CD4-positive, alpha-beta T cell treated with Interleukin-4 for 4 hours (primary cell): ENCODE results near the gene SPINK9.
"Not testable (repeated sequence)": the region's sequence is repeated elsewhere in the genome, so short reads cannot be mapped to it uniquely, and the experiment has no call there.

ENCODE experiments used
- DNase-seq: peaks from one replicate; pipeline ENCODE4 v3.0.0-alpha.2; 2020

SPINK9 gene

GRCh38 chr5:148335259-148335658 is at the start of gene SPINK9:
Gene SPINK9 (plus strand): TSS chr5:148335559. CDS start chr5:148335614, 55 bp downstream.
- DNase-seq, result no peak

GRCh38 chr5:148290271-148291195 is 44.8 kb upstream of the SPINK9 start:
- DNase-seq, result no peak

DNA sequence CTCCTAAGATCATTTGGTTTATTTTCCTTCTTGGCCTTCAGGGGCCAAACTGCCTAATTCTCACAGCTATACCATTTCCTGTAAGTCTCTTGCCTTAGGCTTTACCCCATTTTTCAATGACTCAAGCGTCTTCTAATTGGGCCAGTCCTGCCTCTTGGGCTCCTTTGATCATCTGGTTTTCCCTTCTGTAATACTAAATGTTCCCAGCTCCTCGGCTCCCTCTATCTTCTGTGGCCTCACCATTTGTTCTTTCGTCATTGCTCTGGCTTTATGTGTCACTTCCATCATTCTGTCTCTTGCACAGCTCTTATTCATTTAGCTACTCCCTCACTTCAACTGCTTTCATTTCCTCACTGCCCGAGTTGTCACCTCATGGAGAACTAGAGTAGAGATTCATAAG is 37.6 kb upstream of the SPINK9 start:
- no peak for DNase-seq

DNA sequence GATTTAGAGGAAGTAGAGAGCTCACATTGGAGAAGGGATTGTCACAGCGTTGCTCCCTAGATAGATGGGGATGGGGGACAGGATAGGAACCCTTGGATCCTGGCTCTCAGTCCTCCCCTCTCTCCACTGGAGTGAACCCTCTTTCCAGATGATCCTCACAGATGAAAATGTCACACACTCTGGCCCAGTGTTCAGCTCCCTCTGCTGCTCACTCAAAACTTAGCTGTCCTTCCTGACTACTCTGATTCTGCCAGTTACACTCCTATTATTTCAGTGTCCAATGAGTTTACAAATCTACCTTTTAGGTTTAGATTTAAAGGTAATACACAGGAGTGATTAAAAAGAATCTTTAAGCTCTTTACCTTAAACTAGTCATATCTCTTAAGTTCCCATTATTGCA is 28.9 kb upstream of the SPINK9 start:
- DNase-seq, result no peak

- no peak for DNase-seq
Measured at GRCh38 chr5:148309019-148309418, 26.3 kb upstream of the SPINK9 start.

GRCh38 chr5:148309746-148310145 is 25.6 kb upstream of the SPINK9 start:
- DNase-seq, result no peak

- no peak for DNase-seq
Measured at GRCh38 chr5:148311484-148311883, 23.9 kb upstream of the SPINK9 start.

- no peak for DNase-seq
Measured at GRCh38 chr5:148312153-148312552, 23.2 kb upstream of the SPINK9 start, which contains the start of gene SPINK7. Gene SPINK7 (plus strand): TSS chr5:148312423. CDS start chr5:148312484, 61 bp downstream.

- DNase-seq, result no peak
Measured at GRCh38 chr5:148314187-148314586, 21.2 kb upstream of the SPINK9 start.

DNA sequence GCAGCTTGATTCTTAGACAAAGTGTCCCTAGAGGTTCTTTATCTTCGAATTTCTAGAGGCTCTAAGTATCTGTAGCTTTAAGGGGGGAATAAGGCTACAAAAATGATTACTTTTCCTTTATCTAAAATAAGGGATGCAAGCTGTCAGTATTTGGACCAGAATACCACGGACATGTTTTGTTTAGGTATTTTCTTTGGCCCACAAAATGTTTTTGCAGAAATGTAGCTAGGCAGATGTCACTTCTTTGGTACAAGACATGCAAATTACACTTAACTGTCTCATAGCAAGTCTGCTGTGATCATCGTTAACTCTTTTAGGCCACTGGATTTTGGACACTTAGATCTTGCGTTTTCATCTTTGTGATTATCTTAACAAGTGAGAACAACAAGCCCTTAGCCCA is 20.6 kb upstream of the SPINK9 start:
- DNase-seq, result no peak

DNA sequence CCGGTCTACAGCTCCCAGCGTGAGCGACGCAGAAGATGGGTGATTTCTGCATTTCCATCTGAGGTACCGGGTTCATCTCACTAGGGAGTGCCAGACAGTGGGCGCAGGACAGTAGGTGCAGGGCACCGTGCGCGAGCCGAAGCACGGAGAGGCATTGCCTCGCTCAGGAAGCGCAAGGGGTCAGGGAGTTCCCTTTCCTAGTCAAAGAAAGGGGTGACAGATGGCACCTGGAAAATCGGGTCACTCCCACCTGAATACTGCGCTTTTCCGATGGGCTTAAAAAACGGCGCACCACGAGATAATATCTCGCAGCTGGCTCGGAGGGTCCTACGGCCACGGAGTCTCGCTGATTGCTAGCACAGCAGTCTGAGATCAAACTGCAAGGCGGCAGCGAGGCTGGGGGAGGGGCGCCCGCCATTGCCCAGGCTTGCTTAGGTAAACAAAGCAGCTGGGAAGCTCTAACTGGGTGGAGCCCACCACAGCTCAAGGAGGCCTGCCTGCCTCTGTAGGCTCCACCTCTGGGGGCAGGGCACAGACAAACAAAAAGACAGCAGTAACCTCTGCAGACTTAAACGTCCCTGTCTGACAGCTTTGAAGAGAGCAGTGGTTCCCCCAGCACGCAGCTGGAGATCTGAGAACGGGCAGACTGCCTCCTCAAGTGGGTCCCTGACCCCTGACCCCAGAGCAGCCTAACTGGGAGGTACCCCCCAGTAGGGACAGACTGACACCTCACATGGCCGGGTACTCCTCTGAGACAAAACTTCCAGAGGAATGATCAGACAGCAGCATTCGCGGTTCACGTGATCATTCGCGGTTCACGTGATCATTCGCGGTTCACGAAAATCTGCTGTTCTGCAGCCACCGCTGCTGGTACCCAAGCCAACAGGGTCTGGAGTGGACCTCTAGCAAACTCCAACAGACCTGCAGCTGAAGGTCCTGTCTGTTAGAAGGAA is 15.1 kb upstream of the SPINK9 start:
- DNase-seq, result not testable (repeated sequence)

DNA sequence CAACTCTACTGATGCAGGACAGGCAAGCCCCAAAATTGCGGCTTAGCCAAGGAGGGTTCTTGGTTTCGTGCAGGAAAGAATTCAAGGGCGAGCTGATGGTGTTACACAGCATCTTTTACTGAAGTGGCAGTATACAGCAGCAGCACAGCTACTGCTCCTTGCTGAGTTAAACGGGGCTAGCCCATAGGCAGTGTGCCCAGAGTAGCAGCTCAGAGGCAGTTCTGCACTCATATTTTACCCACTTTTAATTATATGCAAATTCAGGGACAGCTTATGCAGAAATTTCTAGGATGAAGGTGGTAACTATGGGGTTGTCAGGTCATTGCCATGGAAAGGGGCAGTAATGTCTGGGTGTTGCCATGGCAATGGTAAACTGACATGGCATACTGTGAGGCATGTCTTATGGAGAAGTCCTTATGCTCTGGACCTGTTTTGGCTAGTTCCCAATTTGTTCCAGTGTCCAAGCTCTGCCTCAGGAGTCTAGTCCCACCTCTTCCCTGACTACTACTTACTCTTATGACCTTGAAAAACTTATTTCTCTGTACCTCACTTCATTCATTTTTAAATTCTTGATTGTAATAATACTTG is 2.0 kb upstream of the SPINK9 start:
- no peak for DNase-seq

DNA sequence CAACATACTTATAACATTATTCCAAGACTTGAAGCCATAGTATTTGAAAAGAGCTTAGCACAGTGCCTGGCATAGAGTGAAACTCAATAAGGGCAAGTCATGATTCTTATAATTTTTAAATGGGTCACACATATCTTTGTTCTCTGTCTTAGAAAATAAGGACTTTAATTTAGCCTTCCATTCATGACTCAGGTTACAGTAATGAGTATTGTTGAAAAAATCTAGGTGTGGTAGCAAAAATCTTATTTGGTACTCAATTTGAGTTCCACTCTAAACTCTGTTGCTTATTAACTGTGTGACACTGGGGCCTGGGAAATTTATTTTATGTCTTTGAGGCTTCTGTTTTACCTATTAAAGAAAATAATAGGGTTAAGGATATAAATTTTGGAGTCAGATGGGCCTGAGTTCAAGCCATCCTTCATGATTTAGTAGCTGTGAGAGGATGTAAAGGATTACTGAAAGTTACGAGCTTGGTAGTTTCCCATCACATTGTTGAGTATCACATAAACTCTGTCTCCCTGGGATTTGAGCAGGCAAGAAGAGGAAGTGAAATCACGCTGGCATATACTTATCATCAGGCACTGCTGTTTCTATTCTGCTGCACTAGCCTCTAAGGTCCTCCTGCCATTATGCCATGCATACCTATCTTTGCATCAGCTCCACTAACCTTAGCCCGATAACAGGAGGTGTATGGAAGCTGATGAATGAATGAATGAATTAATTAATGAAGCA is 1.5 kb downstream of the SPINK9 start:
- no peak for DNase-seq

GRCh38 chr5:148342371-148343045 is 7.1 kb downstream of the SPINK9 start:
- no peak for DNase-seq

DNA sequence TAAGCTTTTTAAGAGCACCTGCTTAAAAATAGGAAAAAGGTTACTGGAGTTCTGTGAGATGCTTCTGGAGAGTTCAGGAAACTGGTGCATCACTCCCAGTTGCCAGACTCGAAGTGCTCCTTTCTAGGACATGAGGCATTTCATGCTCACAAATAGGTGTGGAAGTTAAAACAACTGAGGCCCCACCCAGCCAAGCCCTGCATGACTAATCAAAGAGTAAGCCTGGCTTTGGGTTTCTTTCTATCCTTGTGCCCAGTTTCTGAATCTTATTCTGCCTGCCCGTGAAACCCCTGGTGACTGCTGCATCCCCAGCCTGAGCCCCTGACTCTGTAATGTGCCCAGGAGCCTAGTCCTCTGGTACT is 7.7 kb downstream of the SPINK9 start:
- no peak for DNase-seq

DNA sequence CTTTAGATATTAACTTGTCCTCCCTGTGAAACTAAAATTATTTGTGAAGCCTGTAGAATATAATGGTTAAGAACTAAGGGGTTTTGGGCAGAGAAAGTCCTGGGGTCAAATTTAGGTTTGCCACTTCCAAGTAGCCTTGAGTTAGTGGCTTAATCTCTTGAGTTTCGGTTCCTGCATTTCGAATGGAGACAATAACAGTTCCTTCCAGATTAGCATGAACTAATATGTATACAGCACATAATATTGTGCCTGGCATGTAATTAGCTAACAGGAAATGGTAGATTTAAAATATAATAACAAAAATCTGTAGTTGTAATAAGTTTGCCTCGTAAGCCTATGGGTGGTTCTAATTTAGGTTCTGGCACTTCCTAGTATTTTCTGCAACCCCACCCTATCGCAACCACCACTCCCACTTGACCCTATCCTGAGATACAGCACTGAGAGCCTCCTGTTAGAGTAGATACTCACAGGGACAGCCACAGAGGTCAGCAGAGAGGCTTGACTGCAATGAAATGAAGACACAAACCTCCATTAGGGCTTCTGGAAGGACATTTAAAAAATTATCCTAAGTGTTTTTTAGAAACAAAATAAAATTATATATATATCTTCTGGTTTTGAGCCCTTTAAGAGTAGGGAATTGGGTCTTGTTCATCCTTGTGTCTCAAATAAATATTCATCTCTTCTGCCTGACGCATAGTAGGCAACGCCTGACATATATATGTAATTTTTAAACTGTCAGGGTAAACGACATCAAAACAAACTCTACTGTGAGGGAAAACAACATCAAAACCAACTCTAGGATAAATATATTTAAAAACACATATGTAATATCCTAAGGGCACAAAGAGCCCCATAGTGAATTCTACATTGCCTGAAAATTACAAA is 8.5 kb downstream of the SPINK9 start:
- DNase-seq, result no peak

GRCh38 chr5:148347706-148348105 is 12.3 kb downstream of the SPINK9 start:
- DNase-seq, result no peak

- no peak for DNase-seq
Measured at GRCh38 chr5:148352696-148353095, 17.3 kb downstream of the SPINK9 start.

- no peak for DNase-seq
Measured at GRCh38 chr5:148353634-148354033, 18.3 kb downstream of the SPINK9 start.

GRCh38 chr5:148364343-148364742 is 29.0 kb downstream of the SPINK9 start:
- DNase-seq, result no peak

DNA sequence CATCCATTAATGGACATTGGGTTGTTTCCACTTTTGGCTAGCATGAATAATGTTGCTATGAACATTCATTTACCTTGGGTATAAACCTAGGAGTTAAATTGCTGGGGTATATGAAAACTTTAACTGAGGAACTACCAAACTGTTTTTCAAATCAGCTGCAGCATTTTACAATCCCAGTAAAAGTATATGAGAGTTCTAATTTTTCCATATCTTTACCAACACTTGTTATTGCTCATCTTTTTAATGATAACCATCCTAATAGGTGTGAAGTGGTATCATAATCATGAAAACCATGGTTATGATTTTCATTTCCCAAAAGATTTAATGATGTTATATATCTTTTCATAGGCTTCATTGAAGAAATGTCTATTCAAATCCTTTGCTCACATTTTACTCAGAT is 32.9 kb downstream of the SPINK9 start:
- no peak for DNase-seq
